Measurements from ENCODE around the gene FKBP4. TPM values are rescaled to one million over a fixed set of nuclear protein-coding genes. Genes with fewer than 3 reads are reported as not detected.
A peak's percentile ranks its signal among the peaks of the same experiment; 100 is the strongest.

The FKBP4 gene
- total RNA-seq, 1 donor from 2014 or later: 45.9 TPM

- DNase-seq (ENCODE audit: extremely low spot score in 2 of 2): peak; percentile 98 to 99
- TF ChIP-seq POLR2A (IDR thresholded peaks at IDR 0.05): peak in 1 of 2 donors; percentile 63
- TF ChIP-seq CTCF (IDR thresholded peaks at IDR 0.05): peak in 1 of 3 experiments; percentile 6
- peak; percentile 99 to 100 for TF ChIP-seq POLR2AphosphoS5 (IDR thresholded peaks at IDR 0.05; ENCODE audit: insufficient read depth in 1 of 2, low read depth in 1 of 2)
- H3K27me3 ChIP-seq: no peaks in the 10 kb centered on the region
- H3K4me3 ChIP-seq: peak within 1 kb of the TSS; percentile 70 to 74
- peaks cover 36% of the 10 kb centered on the region for H3K4me1 ChIP-seq
- no peaks in the 10 kb centered on the region for H3K36me3 ChIP-seq
- H3K9me3 ChIP-seq: no peaks in the 10 kb centered on the region
- H3K27ac ChIP-seq: peak within 1 kb of the TSS; percentile 93
- intact Hi-C loops (cut with DNase I): no loop called here
Observed at GRCh38 chr12:2812290-2813213, 17.8 kb downstream of the FKBP4 start, which contains the start of gene ITFG2. Gene ITFG2 (plus strand): TSS chr12:2812668. CDS start chr12:2812761, 93 bp downstream.

- Histone ChIP-seq H3K36me3 (peaks cover 0 to 8% of the 10 kb centered on the region in 2 donors), H3K9me3 (no peaks in the 10 kb centered on the region), H3K27me3 (no peaks in the 10 kb centered on the region), H3K27ac (peak overlapping the region; percentile 93), H3K4me3 (peak overlapping the region; percentile 70 to 74), H3K4me1 (peaks cover 36% of the 10 kb centered on the region)
- DNase-seq (ENCODE audit: extremely low spot score in 2 of 2): no peak
- TF ChIP-seq CTCF (IDR thresholded peaks at IDR 0.05) (peak; percentile 16 to 44 (median 22)), POLR2A (IDR thresholded peaks at IDR 0.05) (no peak), POLR2AphosphoS5 (IDR thresholded peaks at IDR 0.05; ENCODE audit: insufficient read depth in 1 of 2, low read depth in 1 of 2) (peak in 1 of 2 donors; percentile 58)
- intact Hi-C loops (cut with DNase I): no loop called here
Observed at GRCh38 chr12:2813214-2814185, 18.7 kb downstream of the FKBP4 start.

- Histone ChIP-seq H3K27ac (no peak overlapping the region), H3K9me3 (no peaks in the 10 kb centered on the region), H3K4me1 (peaks cover 8% of the 10 kb centered on the region), H3K4me3 (no peak overlapping the region), H3K36me3 (peaks cover 0 to 57% of the 10 kb centered on the region in 2 donors), H3K27me3 (no peaks in the 10 kb centered on the region)
- intact Hi-C loops (cut with DNase I): no loop called here
- TF ChIP-seq POLR2AphosphoS5 (IDR thresholded peaks at IDR 0.05; ENCODE audit: insufficient read depth in 1 of 2, low read depth in 1 of 2) (no peak), POLR2A (IDR thresholded peaks at IDR 0.05) (no peak), CTCF (IDR thresholded peaks at IDR 0.05) (no peak)
- no peak for DNase-seq (ENCODE audit: extremely low spot score in 2 of 2)
Observed at GRCh38 chr12:2819810-2820209, 25.0 kb downstream of the FKBP4 start.

- Histone ChIP-seq H3K4me1 (peaks cover 2% of the 10 kb centered on the region), H3K27me3 (no peaks in the 10 kb centered on the region), H3K9me3 (no peaks in the 10 kb centered on the region), H3K36me3 (peaks cover 0 to 63% of the 10 kb centered on the region in 2 donors), H3K27ac (no peak overlapping the region), H3K4me3 (no peak overlapping the region)
- intact Hi-C loops (cut with DNase I): no loop called here
- no peak for DNase-seq (ENCODE audit: extremely low spot score in 2 of 2)
- TF ChIP-seq POLR2A (IDR thresholded peaks at IDR 0.05) (no peak), CTCF (IDR thresholded peaks at IDR 0.05) (no peak), POLR2AphosphoS5 (IDR thresholded peaks at IDR 0.05; ENCODE audit: insufficient read depth in 1 of 2, low read depth in 1 of 2) (no peak)
Observed at GRCh38 chr12:2820432-2820831, 25.7 kb downstream of the FKBP4 start.

Measured in vagina (tissue), 2 donors.